HCT116 (cell line): ENCODE measurements around the gene GPSM3. TPM values are rescaled to one million over a fixed set of nuclear protein-coding genes. Genes with fewer than 3 reads are reported as not detected.

Source experiments
- ATAC-seq: fragments of 200-7000 bp; cut with Tn5 transposase; 2 replicates; pipeline ENCODE4 v1.9.1; 2020; ENCODE audit warnings: mild to moderate bottlenecking, moderate library complexity
- BruUV-seq: library from RNA; stranded (reverse); fragments of 400-500 nt; replicated peaks from 2 replicates; lab custom pipeline; 2021; lab: Mats Ljungman, UMichigan
- CTCF ChIA-PET: fragments of 300-600 bp; sonication (Branson Sonifier 250); formaldehyde crosslinking; loops from one replicate; lab custom pipeline; 2021; ENCODE audit warnings: antibody characterized with exemption; lab: Charles Lee
- POLR2A ChIA-PET: fragments of 300-600, 350-600 bp; sonication (Branson Sonifier 250); formaldehyde crosslinking; loops from one replicate; lab custom pipeline; 2021; ENCODE audit warnings: antibody characterized with exemption; lab: Charles Lee
- RAD21 ChIA-PET, 2 experiments: fragments of 300-600 bp; sonication (Branson Sonifier 250); formaldehyde crosslinking; loops; one replicate each; lab custom pipeline; 2023; ENCODE audit warnings: low total read pairs in 2 of 2; ENCODE audit not compliant: uncharacterized antibody in 2 of 2, unreplicated experiment in 2 of 2, low non-redundant PET in 1 of 2; lab: Charles Lee
- DNase-seq: peaks from one replicate; pipeline ENCODE4 v3.0.0-alpha.2; 2010; ENCODE audit warnings: low read depth, low spot score
- H2AFZ ChIP-seq: fragments of 200-600 bp; shearing (Covaris generic), sonication (generic); 2 replicates; pipeline ENCODE4 v1.6.1; 2017; ENCODE audit warnings: low read depth, mixed run types, mixed read lengths, antibody characterized with exemption, low read length; ENCODE audit not compliant: poor library complexity, severe bottlenecking
- H3K27ac ChIP-seq: 2 replicates; pipeline ENCODE4 v1.5.1; 2012; ENCODE audit warnings: low read depth, low read length
- H3K27me3 ChIP-seq: fragments of 200-600 bp; sonication (generic); 2 replicates; pipeline ENCODE4 v1.6.1; 2016; ENCODE audit warnings: mixed run types, low read length, mixed read lengths; ENCODE audit not compliant: insufficient read depth
- H3K36me3 ChIP-seq, 2 experiments: fragments of 200-500 bp in 1 of 2; fragments of 200-600 bp in 1 of 2; sonication (Bioruptor generic) in 1 of 2; sonication (generic) in 1 of 2; 2 replicates each; pipeline versions ENCODE4 v1.5.1 to v1.6.1; 2014 to 2016; ENCODE audit warnings: low read length in 2 of 2, inconsistent platforms in 1 of 2, mixed read lengths in 1 of 2, mixed run types in 1 of 2; ENCODE audit not compliant: insufficient read depth in 2 of 2, control insufficient read depth in 1 of 2
- H3K4me1 ChIP-seq, 2 experiments: fragments of 200-600 bp in 1 of 2; sonication (generic) in 1 of 2; 2 replicates each; pipeline versions ENCODE4 v1.5.1 to v1.6.1; 2012 to 2017; ENCODE audit warnings: low read length in 2 of 2, inconsistent platforms in 1 of 2, mild to moderate bottlenecking in 1 of 2, mixed read lengths in 1 of 2, mixed run types in 1 of 2, moderate library complexity in 1 of 2; ENCODE audit not compliant: insufficient read depth in 2 of 2, control insufficient read depth in 1 of 2
- H3K4me2 ChIP-seq: fragments of 200-600 bp; sonication (generic); 2 replicates; pipeline ENCODE4 v1.6.1; 2017; ENCODE audit warnings: mixed run types, low read length, mixed read lengths
- H3K4me3 ChIP-seq, 2 experiments: fragments of 200-600 bp in 1 of 2; sonication (generic) in 1 of 2; replicated peaks in 1 of 2; 2 replicates each; pipeline ENCODE4 v1.5.1; 2011 to 2016; ENCODE audit warnings: low read length in 2 of 2, control low read depth in 1 of 2, low read depth in 1 of 2, mild to moderate bottlenecking in 1 of 2, mixed read lengths in 1 of 2, mixed run types in 1 of 2
- H3K79me2 ChIP-seq: fragments of 200-600 bp; sonication (generic); 2 replicates; pipeline ENCODE4 v1.6.1; 2017; ENCODE audit warnings: mild to moderate bottlenecking, mixed run types, low read length, moderate library complexity, mixed read lengths; ENCODE audit not compliant: insufficient read depth
- H3K9ac ChIP-seq: fragments of 200-600 bp; sonication (generic); 2 replicates; pipeline ENCODE4 v1.6.1; 2016; ENCODE audit warnings: low read length, mixed read lengths
- H3K9me2 ChIP-seq: fragments of 200-600 bp; sonication (generic), shearing (Covaris generic); 2 replicates; pipeline ENCODE4 v1.6.1; 2017; ENCODE audit warnings: mixed run types, mild to moderate bottlenecking, moderate library complexity; ENCODE audit not compliant: insufficient read depth
- H3K9me3 ChIP-seq, 2 experiments: fragments of 200-500 bp in 1 of 2; fragments of 200-600 bp in 1 of 2; sonication (Bioruptor generic) in 1 of 2; sonication (generic) in 1 of 2; 2 replicates each; pipeline ENCODE4 v1.6.1; 2014 to 2017; ENCODE audit warnings: low read length in 2 of 2, mixed read lengths in 2 of 2, inconsistent platforms in 1 of 2, low read depth in 1 of 2, mild to moderate bottlenecking in 1 of 2, mixed run types in 1 of 2, moderate library complexity in 1 of 2; ENCODE audit not compliant: control insufficient read depth in 1 of 2, insufficient read depth in 1 of 2
- H4K20me1 ChIP-seq: fragments of 200-600 bp; sonication (generic), shearing (Covaris generic); 2 replicates; pipeline ENCODE4 v1.6.1; 2017; ENCODE audit warnings: mixed run types, mild to moderate bottlenecking, moderate library complexity; ENCODE audit not compliant: insufficient read depth
- CBX3 ChIP-seq: IDR thresholded peaks from 2 replicates; pipeline ENCODE4 v1.6.1; 2012; ENCODE audit warnings: low read depth
- CEBPB ChIP-seq: IDR thresholded peaks from 2 replicates; pipeline ENCODE4 v1.6.1; 2012; ENCODE audit warnings: low read depth
- EGR1 ChIP-seq: IDR thresholded peaks from 2 replicates; pipeline ENCODE4 v1.6.1; 2012; ENCODE audit warnings: low read depth
- JUND ChIP-seq: IDR thresholded peaks from 2 replicates; pipeline ENCODE4 v1.6.1; 2012
- POLR2A ChIP-seq: IDR thresholded peaks from 2 replicates; pipeline ENCODE4 v1.7.0; 2011; ENCODE audit warnings: borderline replicate concordance; ENCODE audit not compliant: insufficient read depth, insufficient read length; ENCODE audit errors: extremely low read depth
- POLR2AphosphoS5 ChIP-seq: IDR thresholded peaks from 2 replicates; pipeline ENCODE4 v1.6.1; 2011; ENCODE audit warnings: mild to moderate bottlenecking, low read depth, low read length, moderate library complexity
- RAD21 ChIP-seq: IDR thresholded peaks from 2 replicates; pipeline ENCODE4 v1.6.1; 2012; ENCODE audit warnings: low read depth, mild to moderate bottlenecking
- SIN3A ChIP-seq: IDR thresholded peaks from 2 replicates; pipeline ENCODE4 v1.6.1; 2012; ENCODE audit warnings: low read depth
- SP1 ChIP-seq: IDR thresholded peaks from 2 replicates; pipeline ENCODE4 v1.6.1; 2012; ENCODE audit warnings: low read depth
- SRF ChIP-seq: IDR thresholded peaks from 2 replicates; pipeline ENCODE4 v1.6.1; 2012; ENCODE audit warnings: low read depth
- TCF7L2 ChIP-seq: IDR thresholded peaks from 2 replicates; pipeline ENCODE4 v1.7.0; 2011; ENCODE audit warnings: borderline replicate concordance, inconsistent platforms; ENCODE audit not compliant: insufficient read depth, insufficient read length; ENCODE audit errors: extremely low read depth
- ZFX ChIP-seq: fragments of 450-650 bp; IDR thresholded peaks from 2 replicates; pipeline ENCODE4 v1.6.1; 2017
- ZNF274 ChIP-seq: fragments of 200-500 bp; sonication (Bioruptor generic); IDR thresholded peaks from 2 replicates; pipeline ENCODE4 v1.6.1; 2014; ENCODE audit warnings: mild to moderate bottlenecking, low read depth, low read length, inconsistent platforms
- intact Hi-C: fragments of 100-400 bp; cut with micrococcal nuclease; formaldehyde crosslinking; loops from 2 replicates; pipeline ENCODE4 v1.10.0; 2022
- total RNA-seq: library from RNA; stranded (reverse); gene quantifications from one replicate; pipeline ENCODE4 v1.2.1, GENCODE V29; 2021; ENCODE audit not compliant: unreplicated experiment
- TF ChIP-seq, protein P1 (sequence below): IDR thresholded peaks from 2 replicates; pipeline ENCODE4 v1.6.1; 2012
- TF ChIP-seq, protein P2 (sequence below): IDR thresholded peaks from 2 replicates; pipeline ENCODE4 v1.6.1; 2012; ENCODE audit warnings: low read depth

Gene GPSM3
- total RNA-seq, 1 experiment from 2014 or later, result 1.2 TPM

DNA sequence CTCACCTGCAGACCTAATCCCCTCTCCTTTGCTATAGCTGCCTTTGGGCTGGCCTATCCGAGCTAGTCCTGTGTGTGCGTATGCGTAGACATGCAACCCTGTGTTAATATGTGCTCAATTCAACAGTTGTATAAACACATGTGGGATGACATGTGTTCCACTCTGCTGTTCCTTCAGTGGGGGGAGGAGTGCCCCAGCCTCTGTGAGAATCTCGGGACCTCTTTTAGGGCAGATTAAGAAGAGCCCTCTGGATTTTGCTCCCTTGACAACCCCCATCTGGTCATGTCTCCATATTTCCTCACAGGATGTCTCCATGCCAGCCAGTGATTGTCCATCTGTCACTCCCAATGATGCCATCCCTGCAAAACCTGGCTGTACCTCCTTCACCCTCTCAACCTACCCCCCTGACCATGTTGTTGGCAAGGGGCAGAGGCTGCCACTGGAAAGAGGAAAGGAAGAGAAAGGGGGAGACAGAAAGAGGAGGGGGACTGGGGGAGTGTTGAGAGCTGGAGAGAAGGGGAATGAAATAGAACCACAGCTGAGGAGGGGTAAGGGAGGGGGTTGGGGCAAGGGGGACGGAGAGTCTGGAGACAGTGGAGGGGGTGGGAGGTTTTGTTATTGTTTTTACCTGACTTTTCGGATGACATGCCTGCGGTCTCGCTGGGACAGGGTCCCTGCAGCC is 41.1 kb downstream of the GPSM3 start:
- Histone ChIP-seq H3K9ac (no peak overlapping the region), H3K79me2 (peaks cover 16% of the 10 kb centered on the region), H4K20me1 (no peaks in the 10 kb centered on the region), H3K4me3 (no peak overlapping the region), H3K36me3 (peaks cover 0 to 2% of the 10 kb centered on the region in 2 experiments; a peak in 1 of 4 replicates), H3K4me2 (no peak overlapping the region), H2AFZ (no peak overlapping the region), H3K27ac (no peak overlapping the region), H3K4me1 (peaks cover 12 to 25% of the 10 kb centered on the region in 2 experiments), H3K27me3 (no peaks in the 10 kb centered on the region), H3K9me3 (no peaks in the 10 kb centered on the region), H3K9me2 (no peaks in the 10 kb centered on the region)
- no peak for TF ChIP-seq EGR1
- no peak for TF ChIP-seq POLR2AphosphoS5
- TF ChIP-seq ZNF274, result no peak
- TF ChIP-seq CEBPB, result no peak
- DNase-seq (no peak), ATAC-seq (no peak)
- RAD21 ChIA-PET, result no interaction called here
- intact Hi-C loops, result no loop called here
- POLR2A ChIA-PET, result interaction anchor here (0.6 to 1.1 kb wide), 3 partner anchors 22 to 324 kb away, joined by 3 read pairs; partner anchors contain the start of gene HSPA1B
- CTCF ChIA-PET, result interaction anchor here (0.7 kb wide), 1 partner anchor 717 kb away, joined by 4 read pairs; no protein-coding TSS in a partner anchor
- no TSS peak for BruUV-seq

DNA sequence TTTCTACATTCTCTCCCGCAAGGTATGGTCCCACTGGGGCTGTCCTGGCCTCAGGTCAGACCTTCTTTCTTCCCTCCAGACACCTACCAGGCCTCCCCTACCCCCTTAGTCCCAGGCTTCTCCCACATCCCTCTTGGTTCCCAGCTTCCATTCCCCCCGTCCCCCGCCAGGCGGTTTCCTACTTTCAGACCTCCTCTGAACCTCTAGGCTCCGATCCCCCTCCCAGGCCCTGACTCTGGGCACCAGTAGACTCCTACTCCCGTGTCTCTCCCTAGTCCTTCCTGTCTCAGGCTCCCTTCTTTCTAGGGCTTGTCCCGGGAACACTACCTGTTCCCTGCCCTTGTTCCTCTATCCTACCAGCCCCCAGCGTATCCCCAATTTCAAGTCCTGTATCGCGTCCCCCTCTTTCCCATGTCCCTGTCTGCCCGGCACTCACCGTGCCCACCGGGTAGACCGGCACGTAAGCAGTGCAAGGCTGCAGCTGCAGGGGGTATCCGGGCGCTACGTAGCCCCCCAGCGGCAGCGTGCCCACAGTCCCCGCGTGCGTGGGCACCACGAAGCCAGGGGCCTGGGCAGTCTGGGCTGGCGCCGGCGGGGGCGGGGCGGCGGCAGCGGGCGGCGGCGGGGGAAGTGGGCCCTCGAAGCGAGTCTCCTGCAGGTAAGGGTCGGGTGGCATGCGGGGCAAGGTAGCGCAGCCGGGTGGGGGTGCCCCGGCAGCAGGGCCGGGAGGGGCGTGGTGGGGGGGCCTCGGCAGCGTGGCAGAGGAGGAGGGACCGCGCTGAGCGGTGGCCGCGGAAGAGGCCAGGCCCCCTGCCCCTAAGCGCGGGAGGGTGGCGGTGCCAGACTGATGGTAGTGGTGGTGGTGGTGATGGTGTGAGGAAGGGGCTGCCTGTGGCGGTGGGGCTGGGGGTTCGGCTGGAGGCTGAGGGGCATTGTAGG is 42.2 kb downstream of the GPSM3 start:
- Histone ChIP-seq H3K9me2 (no peaks in the 10 kb centered on the region), H2AFZ (no peak overlapping the region), H3K27me3 (no peaks in the 10 kb centered on the region), H3K9me3 (no peaks in the 10 kb centered on the region), H3K79me2 (peaks cover 11% of the 10 kb centered on the region), H3K27ac (no peak overlapping the region), H3K9ac (no peak overlapping the region), H3K36me3 (no peaks in the 10 kb centered on the region), H3K4me3 (no peak overlapping the region), H3K4me2 (no peak overlapping the region), H3K4me1 (peaks cover 12 to 22% of the 10 kb centered on the region in 2 experiments), H4K20me1 (no peaks in the 10 kb centered on the region)
- CTCF ChIA-PET, result no interaction called here
- POLR2A ChIA-PET, result interaction anchor here (0.7 kb wide), 1 partner anchor 21 kb away, joined by 3 read pairs; no protein-coding TSS in a partner anchor
- BruUV-seq, result no TSS peak
- no peak for DNase-seq
- ATAC-seq, result no peak
- RAD21 ChIA-PET, result no interaction called here
- intact Hi-C loops, result no loop called here
- TF ChIP-seq SP1 (no peak), ZFX (no peak), POLR2A (no peak), RAD21 (no peak), JUND (no peak), CBX3 (no peak), SIN3A (no peak), SRF (no peak), TCF7L2 (no peak), POLR2AphosphoS5 (no peak), CEBPB (no peak), EGR1 (no peak)
- TF ChIP-seq, protein P1, sequence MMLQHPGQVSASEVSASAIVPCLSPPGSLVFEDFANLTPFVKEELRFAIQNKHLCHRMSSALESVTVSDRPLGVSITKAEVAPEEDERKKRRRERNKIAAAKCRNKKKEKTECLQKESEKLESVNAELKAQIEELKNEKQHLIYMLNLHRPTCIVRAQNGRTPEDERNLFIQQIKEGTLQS, result no peak
- TF ChIP-seq, protein P2, sequence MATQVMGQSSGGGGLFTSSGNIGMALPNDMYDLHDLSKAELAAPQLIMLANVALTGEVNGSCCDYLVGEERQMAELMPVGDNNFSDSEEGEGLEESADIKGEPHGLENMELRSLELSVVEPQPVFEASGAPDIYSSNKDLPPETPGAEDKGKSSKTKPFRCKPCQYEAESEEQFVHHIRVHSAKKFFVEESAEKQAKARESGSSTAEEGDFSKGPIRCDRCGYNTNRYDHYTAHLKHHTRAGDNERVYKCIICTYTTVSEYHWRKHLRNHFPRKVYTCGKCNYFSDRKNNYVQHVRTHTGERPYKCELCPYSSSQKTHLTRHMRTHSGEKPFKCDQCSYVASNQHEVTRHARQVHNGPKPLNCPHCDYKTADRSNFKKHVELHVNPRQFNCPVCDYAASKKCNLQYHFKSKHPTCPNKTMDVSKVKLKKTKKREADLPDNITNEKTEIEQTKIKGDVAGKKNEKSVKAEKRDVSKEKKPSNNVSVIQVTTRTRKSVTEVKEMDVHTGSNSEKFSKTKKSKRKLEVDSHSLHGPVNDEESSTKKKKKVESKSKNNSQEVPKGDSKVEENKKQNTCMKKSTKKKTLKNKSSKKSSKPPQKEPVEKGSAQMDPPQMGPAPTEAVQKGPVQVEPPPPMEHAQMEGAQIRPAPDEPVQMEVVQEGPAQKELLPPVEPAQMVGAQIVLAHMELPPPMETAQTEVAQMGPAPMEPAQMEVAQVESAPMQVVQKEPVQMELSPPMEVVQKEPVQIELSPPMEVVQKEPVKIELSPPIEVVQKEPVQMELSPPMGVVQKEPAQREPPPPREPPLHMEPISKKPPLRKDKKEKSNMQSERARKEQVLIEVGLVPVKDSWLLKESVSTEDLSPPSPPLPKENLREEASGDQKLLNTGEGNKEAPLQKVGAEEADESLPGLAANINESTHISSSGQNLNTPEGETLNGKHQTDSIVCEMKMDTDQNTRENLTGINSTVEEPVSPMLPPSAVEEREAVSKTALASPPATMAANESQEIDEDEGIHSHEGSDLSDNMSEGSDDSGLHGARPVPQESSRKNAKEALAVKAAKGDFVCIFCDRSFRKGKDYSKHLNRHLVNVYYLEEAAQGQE, result no peak
